ENCODE results near the gene COMT.
"Not testable (repeated sequence)": the region's sequence is repeated elsewhere in the genome, so short reads cannot be mapped to it uniquely, and the experiment has no call there.

Gene COMT

DNA sequence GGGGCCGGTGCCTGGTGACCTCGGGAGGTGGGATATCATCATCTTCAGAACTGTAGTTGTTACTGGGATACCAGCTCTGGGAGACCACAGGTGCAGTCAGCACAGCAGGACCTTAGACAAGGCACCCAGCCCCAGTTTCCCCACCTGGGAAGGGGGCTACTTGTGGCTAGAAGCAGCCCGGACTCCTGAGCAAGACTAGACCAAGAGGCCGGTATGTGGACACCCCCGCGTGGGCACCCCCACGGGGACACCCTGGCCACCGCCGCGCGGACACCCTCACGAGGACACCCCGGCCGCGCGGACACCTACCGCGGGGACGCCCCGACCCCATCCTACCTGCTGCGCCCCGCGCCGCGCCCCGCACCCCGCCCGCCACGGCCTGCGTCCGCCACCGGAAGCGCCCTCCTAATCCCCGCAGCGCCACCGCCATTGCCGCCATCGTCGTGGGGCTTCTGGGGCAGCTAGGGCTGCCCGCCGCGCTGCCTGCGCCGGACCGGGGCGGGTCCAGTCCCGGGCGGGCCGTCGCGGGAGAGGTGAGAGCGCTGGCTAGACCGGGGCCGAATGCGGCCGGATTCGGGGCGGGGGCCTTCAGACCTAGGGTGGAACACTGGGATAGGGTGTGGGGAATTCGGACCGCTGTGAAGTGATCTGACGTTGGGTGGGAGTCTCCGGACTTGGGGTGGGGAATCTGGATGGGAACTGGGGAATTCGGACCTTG lies at the start of gene COMT, which contains the start of gene TXNRD2:
Gene COMT (plus strand): TSS at position 408 of the 718 bp plus-strand sequence. CDS start 20,755 bp downstream, outside the sequence.
Gene TXNRD2 (minus strand): TSS at position 454 of the 718 bp plus-strand sequence. CDS start 15 bp downstream, at position 439.
- DNase-seq (ENCODE audit: low read depth in 2 of 2): peak; percentile 50 to 68

GRCh38 chr22:19892257-19892879 lies 49.2 kb upstream of the COMT start:
- peak; percentile 34 to 51 for DNase-seq (ENCODE audit: low read depth in 2 of 2)

- no peak for DNase-seq (ENCODE audit: low read depth in 2 of 2)
Measured at GRCh38 chr22:19892925-19893324, 48.6 kb upstream of the COMT start.

GRCh38 chr22:19893363-19893762 lies 48.2 kb upstream of the COMT start:
- no peak for DNase-seq (ENCODE audit: low read depth in 2 of 2)

DNA sequence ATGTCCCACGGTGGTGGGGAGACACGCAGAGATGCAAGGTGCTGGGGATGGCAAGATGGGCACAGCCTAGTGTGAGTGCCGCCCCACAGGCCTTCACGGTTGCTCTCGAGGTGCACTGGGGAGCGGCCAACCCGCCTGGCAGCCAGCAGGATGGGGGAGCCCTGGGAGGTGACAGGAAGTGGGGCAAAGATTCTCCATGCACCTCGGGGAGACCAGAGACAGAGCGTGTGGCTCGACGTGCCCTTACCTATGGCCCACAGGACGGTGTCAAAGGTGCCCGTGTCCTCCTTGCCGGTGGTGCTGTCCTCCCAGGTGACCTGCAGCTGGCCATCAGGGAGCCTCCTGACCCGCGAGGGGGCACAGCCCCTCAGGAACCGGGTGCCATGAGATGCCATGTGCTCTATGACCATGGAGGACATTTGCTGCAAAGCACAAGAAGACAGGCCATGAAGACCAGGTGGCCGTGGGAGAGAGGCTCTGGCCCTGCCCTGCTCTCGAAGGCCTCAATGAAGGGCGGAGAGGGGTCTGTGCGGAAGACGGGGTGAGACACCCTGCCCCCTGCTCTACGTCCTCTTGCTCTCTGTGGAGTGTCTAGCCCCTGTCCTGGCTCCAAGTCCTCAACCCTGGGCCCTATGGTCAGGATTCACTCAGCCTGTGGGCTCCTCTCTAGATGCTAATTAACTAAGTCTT lies 46.3 kb upstream of the COMT start:
- no peak for DNase-seq (ENCODE audit: low read depth in 2 of 2)

DNA sequence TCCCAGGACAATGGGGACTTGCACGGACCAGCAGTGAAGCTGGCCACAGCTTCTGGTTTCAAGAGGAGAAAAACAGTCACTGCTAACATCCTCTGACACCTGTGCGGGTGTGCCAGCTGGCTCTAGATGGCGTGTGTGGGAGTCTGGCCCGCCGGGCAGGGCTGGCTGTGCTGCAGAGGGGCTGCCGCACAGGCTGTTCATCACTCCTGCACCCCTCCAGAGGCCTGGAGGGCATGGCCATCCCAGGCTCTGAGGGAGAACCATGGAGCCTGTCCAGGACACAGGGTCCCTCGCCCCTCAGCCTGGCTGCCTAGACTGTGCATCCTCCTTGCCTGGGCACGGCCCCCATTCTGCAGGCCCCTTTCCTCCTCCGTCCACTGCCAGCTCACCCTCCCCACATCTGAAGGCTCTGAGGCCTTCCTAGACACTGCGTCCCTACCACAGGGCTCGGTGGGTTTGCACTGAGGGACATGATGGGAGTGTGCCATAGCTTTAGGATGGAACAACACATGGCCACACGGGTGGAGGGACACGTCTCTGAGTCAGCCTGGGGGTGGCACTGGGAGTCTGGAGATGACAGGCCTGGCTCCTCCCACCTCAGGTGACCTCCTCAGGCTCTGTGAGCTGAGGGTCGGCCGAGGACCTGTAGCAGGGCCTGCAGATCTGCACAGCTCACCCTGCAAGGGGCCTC lies 44.8 kb upstream of the COMT start:
- DNase-seq (ENCODE audit: low read depth in 2 of 2): no peak

DNA sequence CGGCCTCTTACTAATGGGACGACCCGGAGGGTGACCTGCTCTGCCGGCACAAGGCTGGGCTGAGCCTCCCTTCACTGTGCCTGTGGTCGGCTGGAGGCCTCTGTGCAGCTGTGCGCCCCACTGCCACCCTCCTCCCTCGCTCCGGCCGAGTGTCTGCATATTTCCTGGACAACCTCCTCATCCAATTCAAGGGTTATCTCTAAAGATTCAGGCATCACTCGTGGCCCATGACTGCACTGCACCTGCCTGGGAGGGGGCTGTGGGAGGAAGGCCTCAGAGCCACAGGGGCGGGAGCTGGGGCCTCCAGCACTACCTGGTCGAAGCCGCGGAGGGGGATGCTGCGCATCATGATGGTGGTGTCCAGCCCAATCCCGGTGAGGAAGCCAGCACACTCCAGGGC lies 43.8 kb upstream of the COMT start:
- no peak for DNase-seq (ENCODE audit: low read depth in 2 of 2)

GRCh38 chr22:19898145-19898544 lies 43.4 kb upstream of the COMT start:
- no peak for DNase-seq (ENCODE audit: low read depth in 2 of 2)

- no peak for DNase-seq (ENCODE audit: low read depth in 2 of 2)
Measured at GRCh38 chr22:19898831-19899567, 42.6 kb upstream of the COMT start.

DNA sequence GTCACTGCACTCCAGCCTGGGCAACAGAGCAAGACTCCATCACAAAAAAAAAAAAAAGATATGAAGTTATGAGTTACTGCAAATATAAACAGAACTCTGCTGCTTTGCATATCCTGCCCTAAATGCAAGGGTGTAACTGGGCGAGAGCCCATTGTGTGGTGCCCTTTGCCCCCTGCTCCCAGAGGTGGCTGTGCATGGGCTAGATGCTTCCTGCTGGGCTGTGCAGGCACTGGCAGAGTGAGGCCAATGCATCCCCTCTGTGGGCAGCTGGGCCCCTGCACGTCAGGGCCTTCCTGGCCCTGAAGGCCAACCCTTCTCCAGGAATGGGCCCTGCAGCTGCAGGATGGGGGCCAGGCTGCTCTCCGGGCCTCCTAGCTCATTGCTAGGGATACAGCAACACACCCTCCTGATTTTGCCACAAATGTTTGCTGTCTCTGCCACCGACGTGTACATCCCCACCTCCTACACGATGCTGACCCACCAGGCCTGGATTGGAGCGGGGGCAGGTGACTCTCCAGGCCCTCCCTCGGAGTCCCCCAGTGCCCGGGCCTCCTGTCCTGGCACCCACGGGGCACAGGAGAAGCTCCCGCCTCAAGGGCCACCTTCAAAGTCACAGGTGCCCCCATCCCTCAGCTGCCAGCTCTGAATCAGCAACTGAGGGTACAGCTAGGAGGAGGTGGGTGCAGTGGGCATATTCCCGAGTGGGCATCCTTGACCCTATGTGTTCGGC lies 40.7 kb upstream of the COMT start:
- no peak for DNase-seq (ENCODE audit: low read depth in 2 of 2)

GRCh38 chr22:19901577-19902244 lies 39.9 kb upstream of the COMT start:
- no peak for DNase-seq (ENCODE audit: low read depth in 2 of 2)

- DNase-seq (ENCODE audit: low read depth in 2 of 2): no peak
Measured at GRCh38 chr22:19902245-19902715, 39.3 kb upstream of the COMT start.

GRCh38 chr22:19903031-19903430 lies 38.5 kb upstream of the COMT start:
- no peak for DNase-seq (ENCODE audit: low read depth in 2 of 2)

DNA sequence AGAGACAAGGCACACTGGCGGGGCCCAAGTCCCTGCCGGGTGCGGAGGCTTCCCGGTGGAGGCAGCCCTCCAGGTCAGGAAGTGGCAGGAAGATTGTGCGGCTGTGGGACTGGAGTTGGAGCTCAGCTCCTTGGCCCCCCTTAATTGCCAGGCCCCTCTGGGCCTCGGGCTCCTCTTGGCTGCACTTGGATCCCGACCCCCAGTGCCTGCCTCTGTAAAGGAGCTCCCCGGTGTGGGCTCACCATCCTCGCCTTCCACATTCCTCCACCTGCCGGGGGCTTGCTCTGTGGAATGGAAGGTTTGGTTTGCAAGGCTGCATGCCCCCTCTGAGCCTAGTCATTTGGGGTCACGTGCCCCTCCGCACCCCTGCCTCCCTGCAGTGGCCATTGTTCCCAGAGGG lies 38.1 kb upstream of the COMT start:
- no peak for DNase-seq (ENCODE audit: low read depth in 2 of 2)

- DNase-seq (ENCODE audit: low read depth in 2 of 2): no peak
Measured at GRCh38 chr22:19904174-19904856, 37.3 kb upstream of the COMT start.

DNA sequence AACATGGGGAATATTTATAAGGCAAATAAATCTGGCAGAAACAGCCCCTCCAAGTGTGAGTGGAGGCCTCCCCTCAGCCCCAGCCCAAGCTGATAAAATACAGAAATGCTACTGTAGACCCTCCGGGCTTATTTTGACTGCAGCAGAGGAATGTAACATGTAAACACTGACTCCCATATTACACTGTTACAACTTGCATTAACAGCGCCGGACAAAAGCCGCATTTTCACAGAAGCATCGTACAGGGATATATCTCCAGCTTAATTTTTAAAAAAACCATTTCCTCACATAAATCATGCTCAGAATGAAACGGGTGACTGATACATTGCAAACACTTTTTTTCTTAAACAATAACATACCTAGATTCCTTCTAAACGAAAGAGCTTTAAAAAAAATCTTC lies 36.6 kb upstream of the COMT start:
- no peak for DNase-seq (ENCODE audit: low read depth in 2 of 2)

DNA sequence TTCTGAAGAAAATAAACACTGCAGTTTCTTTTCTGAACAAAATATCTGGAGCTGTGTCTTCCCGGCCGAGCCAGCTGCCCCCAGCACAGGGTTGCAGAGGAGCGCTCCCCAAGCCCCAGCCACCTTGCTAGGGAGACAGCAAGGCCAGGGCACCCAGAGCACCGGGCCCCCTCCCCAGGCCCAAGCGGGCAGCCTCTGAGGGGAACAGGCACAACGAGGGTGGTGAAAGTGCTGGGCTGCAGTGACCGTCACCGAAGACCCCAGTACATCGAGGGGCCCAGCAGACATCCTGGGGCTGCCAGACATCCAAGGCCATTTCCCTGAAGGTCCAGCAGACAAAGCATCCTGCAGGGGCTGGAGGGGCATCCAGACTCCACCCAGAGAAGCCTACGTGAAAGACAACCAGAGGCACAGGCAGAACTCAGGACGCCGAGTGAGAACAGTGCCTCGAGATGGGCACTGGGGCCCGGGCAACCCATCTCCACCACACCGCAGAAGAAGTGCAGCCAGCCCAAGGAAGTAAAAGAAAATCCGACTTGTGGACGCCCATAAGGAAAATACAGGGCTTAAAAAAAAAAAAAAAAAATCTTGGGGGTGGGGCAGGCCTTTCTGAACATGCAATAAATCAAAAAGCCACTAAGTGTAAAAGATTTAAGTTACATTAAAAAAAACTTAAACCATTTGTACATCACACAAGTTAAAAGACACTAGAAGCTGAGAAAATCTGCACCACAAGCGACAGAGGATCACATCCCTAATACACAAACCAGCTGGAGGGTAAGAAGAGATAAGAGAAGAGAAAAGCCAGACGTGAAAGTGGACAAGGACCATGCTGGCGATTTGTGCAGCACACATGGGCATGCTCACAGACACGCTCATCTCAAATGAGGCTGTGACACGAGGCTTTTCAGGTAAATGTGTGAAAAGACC lies 36.0 kb upstream of the COMT start:
- DNase-seq (ENCODE audit: low read depth in 2 of 2): no peak

- not testable (repeated sequence) for DNase-seq (ENCODE audit: low read depth in 2 of 2)
Measured at GRCh38 chr22:19906864-19907263, 34.7 kb upstream of the COMT start.
